HG03108 (cell line): ENCODE results near the gene GPR12.

Source experiments
- ATAC-seq: cut with Tn5 transposase; IDR thresholded peaks from one replicate; pipeline ENCODE4 v1.9.1; 2021; ENCODE audit warnings: moderate library complexity; ENCODE audit not compliant: unreplicated experiment

Gene GPR12

DNA sequence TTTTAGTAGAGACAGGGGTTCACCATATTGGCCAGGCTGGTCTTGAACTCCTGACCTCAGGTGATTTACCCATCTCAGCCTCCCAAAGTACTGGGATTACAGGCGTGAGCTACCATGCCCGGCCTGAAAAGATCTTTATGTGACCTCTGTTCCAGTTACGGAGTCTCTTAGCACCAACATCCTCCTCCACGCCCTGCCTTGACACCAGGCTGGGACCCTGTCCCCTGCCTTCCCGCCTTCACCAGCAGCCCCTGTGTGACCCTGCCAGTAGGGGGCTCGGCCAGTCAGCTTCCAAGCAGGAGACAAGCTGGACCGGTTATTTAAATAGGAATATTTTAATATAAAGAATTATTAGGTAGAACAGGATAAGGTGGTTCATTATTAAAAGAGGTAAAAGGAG lies 54.2 kb downstream of the GPR12 start:
- no peak for ATAC-seq

DNA sequence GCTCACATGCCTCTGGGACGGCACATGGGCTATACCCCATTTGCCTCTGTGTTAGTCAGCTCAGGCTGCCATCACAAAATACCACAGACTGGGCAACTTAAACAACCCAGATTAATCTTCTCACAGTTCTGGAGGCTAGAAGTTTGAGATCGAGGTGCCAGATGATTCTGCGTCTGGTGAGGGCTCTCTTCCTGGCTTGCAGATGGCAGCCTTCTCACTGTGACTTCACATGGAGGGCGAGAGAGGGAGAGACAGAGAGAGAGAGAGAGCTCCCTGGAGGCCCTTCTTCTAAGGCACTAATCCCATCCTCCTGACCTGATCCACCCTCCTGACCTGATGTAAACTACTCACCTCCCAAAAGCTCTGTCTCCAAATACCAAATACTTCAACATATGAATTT lies 55.0 kb downstream of the GPR12 start:
- ATAC-seq = no peak
